Tibial nerve (tissue), 4 donors: ENCODE results near the gene FFAR1.

Source experiments
- CTCF ChIP-seq, 5 experiments: fragments of 200-600 bp in 3 of 5; fragments of 450-650 bp in 2 of 5; sonication (generic) in 3 of 5; IDR thresholded peaks; one replicate each; pipeline ENCODE4 v1.5.1; 2016 to 2019; ENCODE audit warnings: antibody characterized with exemption in 5 of 5, mild to moderate bottlenecking in 3 of 5, moderate library complexity in 2 of 5
- EP300 ChIP-seq, 2 donors: sonication (generic); formaldehyde crosslinking; IDR thresholded peaks; one replicate each; pipeline ENCODE4 v1.6.1; 2017; ENCODE audit warnings: antibody characterized with exemption in 2 of 2, mild to moderate bottlenecking in 1 of 2
- POLR2A ChIP-seq, 2 donors: fragments of 450-650 bp; IDR thresholded peaks; one replicate each; pipeline ENCODE4 v1.6.1; 2017; ENCODE audit warnings: antibody characterized with exemption in 2 of 2, mild to moderate bottlenecking in 2 of 2, moderate library complexity in 2 of 2

GRCh38 chr19:35314858-35315470 is 32.7 kb upstream of the FFAR1 start:
- TF ChIP-seq CTCF (IDR thresholded peaks at IDR 0.05) (no peak), POLR2A (IDR thresholded peaks at IDR 0.05) (no peak), EP300 (IDR thresholded peaks at IDR 0.05) (no peak)
